Measurements from ENCODE around the gene STARD3.

DNA sequence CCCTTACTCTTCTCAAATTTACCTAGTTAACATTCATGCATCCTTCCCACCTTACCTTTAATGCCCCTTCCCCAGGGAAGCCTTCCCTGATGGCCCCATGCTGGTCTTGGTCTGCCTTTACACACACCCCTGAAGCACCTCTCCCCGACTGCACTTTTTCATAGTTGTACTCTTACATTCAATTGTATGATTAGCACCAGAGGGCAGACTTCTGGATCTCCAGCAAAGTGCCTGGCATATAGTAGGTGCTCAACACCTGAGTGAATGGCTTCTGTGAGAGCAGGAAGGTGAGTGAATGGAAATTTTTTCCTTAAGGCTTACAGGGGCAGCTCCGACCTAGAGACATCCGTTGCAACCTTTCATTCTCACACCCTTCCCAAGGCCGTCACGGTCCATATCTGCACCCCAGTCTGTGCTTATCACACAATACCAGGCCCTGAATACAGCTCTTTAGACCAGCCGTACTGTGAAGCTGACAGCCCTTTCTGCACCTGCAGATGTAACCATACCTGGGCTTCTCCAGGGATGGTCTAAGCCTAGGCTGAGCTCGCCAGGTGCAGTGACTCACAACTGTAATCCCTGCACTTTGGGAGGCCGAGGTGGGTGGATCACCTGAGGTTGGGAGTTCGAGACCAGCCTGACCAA, 46.5 kb downstream of the STARD3 start:
- TF ChIP-seq, protein P1, sequence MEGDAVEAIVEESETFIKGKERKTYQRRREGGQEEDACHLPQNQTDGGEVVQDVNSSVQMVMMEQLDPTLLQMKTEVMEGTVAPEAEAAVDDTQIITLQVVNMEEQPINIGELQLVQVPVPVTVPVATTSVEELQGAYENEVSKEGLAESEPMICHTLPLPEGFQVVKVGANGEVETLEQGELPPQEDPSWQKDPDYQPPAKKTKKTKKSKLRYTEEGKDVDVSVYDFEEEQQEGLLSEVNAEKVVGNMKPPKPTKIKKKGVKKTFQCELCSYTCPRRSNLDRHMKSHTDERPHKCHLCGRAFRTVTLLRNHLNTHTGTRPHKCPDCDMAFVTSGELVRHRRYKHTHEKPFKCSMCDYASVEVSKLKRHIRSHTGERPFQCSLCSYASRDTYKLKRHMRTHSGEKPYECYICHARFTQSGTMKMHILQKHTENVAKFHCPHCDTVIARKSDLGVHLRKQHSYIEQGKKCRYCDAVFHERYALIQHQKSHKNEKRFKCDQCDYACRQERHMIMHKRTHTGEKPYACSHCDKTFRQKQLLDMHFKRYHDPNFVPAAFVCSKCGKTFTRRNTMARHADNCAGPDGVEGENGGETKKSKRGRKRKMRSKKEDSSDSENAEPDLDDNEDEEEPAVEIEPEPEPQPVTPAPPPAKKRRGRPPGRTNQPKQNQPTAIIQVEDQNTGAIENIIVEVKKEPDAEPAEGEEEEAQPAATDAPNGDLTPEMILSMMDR (IDR thresholded peaks at IDR 0.05): no peak
- TF ChIP-seq POLR2A (IDR thresholded peaks at IDR 0.05): no peak
